Fibroblast of the conjunctiva (primary cell): ENCODE results near the gene CTDSPL2.
A peak's percentile ranks its signal among the peaks of the same experiment; 100 is the strongest.
"Not testable (repeated sequence)": the region's sequence is repeated elsewhere in the genome, so short reads cannot be mapped to it uniquely, and the experiment has no call there.

ENCODE experiments used
- DNase-seq: peaks from one replicate; pipeline ENCODE4 v3.0.0-alpha.2; 2010; ENCODE audit warnings: low read depth

CTDSPL2 gene

DNA sequence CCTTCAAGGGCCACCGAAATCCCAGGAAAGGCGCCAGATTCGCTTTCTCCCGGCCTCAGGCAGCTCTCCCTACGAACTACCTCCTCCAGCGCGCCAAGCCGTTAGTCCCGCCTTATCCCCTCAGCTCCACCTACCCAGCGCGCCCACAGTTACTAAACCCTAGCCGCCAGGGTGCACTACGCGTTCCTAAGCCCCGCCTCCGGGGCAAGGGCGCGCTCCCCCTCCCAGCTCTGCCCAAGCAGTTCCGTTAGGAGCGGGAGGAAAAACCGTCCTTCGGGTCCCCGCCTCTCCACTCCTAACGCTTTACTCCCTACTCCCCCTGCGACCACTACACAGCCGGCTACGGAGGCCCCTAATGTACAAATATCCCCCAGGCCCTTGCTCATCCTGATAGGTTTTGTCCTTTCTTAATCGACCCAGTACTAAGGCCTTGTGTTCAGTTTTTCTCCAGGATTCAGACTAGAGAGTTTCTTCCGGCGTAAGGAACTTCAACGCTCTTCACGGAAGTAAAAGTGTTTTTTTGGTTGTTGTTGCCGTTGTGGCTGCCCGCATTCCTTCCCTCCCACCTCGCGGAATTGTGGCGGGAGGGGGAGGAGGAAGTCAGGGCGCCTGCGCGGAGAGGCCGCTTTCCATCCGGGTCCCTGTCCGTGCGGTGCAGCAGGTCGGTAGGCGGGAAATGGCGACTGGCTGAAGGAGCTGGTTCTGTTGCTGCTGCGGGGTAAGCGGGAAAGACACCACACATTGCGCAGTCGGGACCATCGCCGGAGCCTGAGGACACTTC lies at the start of gene CTDSPL2:
CTDSPL2 (plus strand) TSS at position 655 of the 781 bp plus-strand sequence. CDS start 31,386 bp downstream, outside the sequence.
- DNase-seq, result peak; percentile 99

DNA sequence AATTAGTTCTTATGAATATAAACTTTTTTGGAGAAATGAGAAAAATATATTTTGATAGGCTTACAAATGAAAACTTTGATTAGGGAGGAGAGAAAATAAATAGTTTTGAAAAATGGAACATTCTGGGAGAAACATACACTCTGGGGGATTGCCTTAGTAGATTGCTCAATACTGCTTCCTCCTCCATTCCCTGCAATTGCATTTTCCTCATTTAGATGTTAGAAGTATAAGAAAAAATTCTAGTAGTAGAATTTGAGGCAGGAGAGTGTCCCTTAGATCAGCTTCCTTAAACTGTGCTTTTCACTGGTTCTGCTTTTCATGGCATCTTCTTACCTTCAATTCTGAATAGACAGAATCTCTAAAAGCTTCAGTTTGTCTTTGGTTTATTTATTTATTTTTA lies 46.2 kb upstream of the CTDSPL2 start:
- peak; percentile 6 for DNase-seq

DNA sequence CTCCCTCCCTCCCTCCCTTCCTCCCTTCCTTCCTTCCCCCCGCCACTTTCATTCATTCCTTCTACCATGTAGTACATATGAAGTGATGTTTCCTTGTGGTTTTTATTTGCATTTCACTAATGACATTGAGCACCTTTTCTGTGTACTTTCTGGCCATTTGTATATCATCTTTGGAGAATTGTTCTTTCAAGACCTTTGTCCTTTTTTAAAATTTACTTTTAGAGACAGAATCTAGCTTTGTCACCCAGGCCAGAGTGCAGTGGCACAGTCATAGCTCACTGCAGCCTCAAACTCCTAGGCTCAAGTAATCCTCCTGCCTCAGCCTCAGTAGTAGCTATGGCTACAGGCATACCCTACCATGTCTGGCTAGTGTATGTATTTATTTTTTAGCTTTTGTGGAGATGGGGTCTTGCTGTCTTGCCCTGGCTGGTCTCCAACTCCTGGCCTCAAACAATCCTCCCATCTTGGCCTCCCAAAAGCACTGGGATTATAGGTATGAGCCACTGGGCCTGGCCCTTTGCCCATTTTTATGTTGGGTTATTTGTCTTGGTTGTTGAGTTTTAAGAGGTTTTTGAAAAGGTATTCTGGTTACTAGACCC lies 42.0 kb upstream of the CTDSPL2 start:
- no peak for DNase-seq

DNA sequence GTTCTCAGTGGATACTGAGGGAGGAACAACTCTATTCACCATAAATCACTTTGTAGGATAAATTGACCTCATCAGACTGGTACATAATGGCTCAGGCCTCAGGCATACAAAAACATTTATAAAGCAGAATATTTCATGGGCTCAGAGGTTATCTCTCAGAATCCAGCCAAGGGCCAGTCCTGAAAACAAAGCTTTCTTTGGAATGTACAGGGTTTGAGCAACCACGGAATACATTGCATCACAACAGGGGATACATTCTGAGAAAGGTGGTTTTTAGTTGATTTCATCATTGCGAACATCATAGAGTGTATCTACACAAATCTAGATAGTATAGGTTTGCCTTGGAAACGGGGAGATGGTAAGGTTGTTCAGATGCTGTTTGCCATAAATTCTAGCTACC lies 33.4 kb upstream of the CTDSPL2 start:
- no peak for DNase-seq

DNA sequence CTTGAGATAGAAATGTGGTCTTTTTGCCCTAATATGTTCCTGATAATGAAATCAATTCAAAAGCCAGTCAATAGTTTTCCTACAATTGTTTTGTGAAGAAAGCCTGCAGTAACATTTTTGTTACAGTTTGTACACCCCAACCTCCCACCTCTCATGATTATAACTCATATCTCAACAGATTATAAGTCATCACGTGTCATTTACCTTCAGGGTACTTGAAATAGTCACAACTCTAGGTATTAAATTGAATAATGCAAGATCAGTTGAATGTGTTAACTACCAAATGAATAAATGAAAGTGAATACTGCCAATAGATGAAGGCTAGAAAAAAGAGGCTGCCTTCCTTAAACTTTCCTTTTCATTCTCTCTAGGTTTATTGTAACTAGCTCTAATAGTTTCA lies 32.9 kb upstream of the CTDSPL2 start:
- no peak for DNase-seq

DNA sequence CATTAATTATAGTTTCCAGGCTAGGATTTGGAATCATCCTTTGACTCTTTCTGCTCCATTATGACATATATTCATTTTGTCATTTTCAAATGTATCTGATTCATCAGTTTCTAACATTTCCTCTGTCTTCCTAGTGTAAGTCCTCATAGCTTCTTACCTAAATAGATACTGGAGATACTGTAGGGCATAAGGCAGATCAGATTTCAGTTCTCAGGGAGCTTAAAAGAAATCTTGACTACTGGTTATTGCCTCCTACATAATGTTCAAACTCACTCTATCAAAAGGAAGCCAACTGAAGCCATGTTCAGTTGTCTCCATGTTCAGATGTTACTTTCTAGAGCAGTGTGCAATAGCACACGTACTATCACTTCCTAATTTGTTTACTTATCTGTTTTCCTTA lies 29.6 kb upstream of the CTDSPL2 start:
- no peak for DNase-seq

DNA sequence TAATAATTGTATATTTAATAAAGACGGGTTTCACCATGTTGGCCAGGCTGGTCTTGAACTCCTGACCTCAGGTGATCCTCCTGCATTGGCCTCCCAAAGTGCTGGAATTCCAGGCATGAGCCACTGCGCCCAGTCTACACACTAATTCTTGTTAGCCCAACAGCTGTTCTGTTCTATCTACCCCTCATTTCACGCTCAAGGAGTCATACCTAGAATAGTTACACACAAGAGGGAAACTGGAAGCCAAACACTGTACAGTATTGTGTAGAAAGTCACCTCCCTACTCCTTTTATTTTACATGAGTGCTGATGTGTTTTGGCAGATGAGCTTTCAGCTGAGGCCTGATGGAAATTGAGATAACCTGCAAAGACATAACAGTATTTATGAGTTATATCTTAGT lies 13.4 kb upstream of the CTDSPL2 start:
- DNase-seq, result no peak

DNA sequence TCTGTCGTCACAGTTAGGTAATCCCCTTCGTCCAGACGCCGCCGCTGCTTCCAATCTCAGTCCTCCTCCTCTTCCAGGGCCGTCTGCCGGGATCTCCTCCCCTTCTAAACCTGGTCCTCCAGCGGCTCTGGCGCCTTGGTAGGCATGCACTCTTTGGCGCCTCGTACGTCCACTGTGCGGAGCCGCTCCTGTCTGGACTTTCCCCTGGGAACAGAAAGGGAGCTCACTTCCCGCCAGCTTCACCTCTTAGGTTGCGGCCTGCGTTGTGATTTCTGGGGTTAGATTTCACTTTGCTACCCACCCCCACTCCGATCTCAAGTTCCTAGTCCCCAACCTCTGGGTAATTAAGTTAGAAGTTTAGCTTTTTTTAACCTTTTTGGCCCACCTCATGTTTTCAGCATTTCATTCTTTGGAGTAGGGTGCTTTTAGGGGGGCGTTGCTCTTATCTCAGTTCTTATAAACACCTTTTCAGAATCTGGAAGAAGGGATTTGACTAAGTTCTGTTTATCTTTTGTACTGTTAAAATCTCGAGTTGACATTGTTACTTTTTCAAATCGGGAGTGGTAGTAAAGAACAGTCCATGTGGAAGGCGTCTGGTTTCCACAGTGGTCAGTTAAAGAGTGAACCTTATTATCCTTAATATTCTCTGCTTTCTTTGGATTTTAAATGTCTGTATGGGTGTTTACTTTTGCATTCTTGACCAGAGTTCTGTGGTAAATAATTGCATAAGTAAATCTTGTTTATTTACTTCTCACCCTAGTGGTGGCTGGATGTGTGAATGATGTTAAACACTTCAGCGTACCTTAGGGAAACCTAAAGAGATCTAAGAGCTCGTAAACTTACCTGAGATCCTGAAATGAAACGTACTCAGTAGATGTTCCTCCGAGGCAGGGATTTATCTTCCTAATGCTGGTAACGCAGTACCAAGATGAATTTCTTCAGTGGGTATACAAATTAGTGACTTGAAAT lies 611 bp downstream of the CTDSPL2 start:
- peak; percentile 20 for DNase-seq

DNA sequence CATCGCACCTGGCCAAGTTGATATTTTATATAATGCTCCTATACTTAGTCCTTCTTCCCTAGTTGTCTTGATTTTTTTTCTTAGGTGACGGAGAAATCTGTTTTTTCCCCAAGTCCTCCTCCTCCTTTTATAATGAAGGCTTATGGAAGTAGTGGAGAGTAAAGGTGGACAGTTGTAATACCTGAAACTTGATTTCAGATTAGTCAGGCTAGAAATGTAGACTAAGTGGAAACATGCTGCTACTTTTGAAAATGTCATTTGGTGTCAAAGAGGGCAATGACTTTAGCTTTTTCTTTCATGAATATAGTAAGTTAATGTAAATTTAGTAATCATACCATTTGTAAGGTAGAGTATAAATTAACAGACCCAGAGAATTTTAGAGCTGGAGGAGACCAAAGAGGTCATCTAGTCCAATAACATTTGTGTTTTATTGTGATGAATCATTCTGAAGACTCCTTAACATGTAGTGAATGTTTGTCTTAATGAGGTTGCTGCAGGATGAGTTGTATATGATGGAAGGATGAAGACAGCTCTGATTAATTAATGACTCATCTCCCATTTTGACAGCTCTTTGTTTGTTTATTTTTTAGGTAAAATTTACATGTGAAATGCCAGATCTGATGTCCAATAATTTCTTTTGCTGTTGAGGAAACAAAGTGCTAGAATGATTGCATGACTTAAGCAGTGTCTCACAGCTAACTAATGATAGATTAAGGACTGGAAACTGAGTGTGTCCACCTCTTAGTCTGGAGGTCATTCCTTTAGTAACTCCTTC lies 8.7 kb downstream of the CTDSPL2 start:
- DNase-seq, result no peak

DNA sequence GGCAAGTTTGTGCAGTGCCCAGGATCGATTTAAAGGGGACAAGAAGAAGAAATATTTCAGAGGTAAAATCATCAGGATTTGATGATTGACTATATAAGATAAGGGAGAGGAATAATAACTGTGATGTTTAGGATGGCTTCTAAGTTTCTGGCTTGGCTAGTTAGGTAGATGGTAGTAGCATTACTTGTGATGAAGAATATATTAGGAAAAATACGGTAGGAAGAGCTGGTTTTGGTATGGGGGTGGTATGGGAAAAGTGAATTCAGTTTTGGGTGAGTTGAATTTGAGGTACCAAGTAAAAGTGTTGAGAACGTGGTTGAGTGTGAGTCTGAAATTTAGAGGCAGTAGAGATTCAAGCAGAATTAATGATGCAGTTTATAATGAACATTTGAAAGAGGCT lies 11.0 kb downstream of the CTDSPL2 start:
- no peak for DNase-seq

DNA sequence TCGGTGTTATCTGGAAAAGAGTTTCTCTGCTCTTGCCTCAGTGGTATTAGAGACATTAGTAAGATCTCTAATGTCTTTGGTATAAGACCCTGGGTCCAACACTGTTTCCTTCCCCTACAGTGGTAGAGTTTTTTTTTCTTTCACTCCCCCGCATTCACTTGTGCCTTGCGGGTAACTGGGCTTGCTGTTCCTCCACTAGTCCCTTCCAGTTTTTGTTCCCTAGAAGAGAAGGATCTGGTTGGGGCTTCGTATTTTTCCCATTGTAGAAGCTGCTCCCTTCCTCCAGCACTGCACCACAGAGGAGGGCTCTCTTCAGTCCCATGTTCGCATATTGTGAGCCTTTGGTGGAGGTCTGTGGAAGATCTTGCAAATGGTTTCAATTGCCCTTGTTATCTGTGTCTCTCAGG lies 13.7 kb downstream of the CTDSPL2 start:
- DNase-seq, result no peak

DNA sequence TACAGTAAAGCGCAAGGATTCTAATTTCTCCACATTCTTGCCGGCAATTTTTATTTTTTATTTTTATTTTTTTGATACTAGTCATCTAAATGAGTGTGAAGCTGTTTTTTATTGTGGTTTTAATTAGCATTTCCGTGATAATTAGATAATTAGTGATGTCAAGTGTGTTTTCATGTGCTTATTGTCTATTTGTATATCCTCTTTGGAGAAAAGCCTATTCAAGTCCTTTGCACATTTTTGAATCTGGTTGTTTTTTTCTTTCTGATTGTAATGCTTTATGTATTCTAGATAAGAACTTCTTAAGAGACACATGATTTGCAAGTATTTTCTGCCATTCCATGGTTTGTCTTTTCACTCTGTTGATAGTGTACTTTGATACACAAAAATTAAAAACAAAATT lies 16.1 kb downstream of the CTDSPL2 start:
- DNase-seq, result no peak

DNA sequence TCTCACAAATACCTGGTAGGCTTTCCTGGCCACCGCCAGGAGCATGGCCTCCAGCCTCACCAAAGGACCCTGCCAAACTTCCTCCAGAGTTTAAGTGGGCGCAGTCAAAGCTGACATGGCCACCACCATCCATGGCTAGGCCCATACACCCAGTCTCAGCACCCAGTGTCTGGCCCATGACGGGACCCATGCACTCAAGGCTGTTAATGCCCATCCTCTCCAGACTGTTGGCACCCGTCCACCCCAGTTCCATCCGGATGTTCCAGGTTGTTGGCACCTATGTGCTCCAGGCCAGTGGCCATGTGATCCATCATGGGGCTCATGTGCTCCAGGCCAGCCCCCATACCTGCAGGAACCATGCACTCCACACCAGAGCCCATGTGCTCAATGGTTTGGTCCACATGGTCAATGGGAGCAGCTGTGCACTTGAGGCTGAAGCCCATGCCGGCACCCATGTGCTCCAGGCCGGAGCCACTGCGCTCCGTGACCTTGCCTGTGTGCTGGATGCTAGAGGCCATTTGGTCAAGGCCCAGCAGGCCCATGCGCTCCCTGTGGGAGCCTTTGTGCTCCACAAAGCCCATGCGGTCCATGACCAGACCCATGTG lies 20.4 kb downstream of the CTDSPL2 start:
- DNase-seq, result no peak

DNA sequence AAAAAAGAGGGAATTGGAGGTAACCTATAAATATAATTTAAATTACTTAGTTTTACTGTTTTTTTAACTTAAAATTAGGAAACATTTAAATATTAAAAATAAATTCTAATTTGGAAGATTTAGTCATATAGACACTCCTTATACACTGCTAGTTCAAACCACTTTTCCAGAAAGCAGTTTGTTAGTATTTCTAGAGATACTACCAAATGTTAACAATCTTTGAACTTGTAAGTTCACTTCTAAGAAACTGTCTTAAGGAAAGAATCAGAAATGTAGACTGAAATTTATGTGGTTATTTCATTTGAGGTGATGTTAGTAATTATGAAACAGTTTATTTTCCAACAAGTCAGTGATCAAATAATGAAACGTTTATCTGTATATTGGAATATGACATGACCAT lies 22.7 kb downstream of the CTDSPL2 start:
- no peak for DNase-seq

DNA sequence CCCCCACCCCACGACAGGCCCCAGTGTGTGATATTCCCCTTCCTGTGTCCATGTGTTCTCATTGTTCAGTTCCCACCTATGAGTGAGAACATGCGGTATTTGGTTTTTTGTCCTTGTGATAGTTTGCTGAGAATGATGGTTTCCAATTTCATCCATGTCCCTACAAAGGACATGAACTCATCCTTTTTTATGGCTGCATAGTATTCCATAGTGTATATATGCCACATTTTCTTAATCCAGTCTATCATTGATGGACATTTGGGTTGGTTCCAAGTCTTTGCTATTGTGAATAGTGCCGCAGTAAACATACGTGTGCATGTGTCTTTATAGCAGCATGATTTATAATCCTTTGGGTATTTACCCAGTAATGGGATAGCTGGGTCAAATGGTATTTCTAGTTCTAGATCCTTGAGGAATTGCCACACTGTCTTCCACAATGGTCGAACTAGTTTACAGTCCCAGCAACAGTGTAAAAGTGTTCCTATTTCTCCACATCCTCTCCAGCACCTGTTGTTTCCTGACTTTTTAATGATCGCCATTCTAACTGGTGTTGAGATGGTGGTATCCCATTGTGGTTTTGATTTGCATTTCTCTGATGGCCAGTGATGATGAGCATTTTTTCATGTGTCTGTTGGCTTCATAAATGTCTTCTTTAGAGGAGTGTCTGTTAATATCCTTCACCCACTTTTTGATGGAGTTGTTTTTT lies 26.3 kb downstream of the CTDSPL2 start:
- DNase-seq, result not testable (repeated sequence)

DNA sequence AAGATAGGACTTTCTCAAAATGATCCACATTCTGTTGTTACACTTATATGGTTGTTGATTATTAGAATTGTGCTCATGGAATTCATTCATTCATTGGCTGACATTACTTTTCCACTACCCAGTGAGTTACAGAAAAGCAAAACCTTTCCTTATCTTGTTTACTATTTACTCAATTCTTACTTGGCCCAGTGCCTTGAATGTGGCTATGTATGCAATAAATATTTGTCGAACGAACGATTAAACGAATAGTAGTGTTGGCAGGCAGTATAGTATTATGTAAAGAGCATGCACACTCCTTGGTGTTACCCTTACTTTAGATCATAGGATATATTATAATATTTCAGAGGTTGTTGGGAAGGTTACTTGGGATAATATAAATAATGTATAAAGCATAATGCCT lies 31.0 kb downstream of the CTDSPL2 start:
- DNase-seq, result no peak

DNA sequence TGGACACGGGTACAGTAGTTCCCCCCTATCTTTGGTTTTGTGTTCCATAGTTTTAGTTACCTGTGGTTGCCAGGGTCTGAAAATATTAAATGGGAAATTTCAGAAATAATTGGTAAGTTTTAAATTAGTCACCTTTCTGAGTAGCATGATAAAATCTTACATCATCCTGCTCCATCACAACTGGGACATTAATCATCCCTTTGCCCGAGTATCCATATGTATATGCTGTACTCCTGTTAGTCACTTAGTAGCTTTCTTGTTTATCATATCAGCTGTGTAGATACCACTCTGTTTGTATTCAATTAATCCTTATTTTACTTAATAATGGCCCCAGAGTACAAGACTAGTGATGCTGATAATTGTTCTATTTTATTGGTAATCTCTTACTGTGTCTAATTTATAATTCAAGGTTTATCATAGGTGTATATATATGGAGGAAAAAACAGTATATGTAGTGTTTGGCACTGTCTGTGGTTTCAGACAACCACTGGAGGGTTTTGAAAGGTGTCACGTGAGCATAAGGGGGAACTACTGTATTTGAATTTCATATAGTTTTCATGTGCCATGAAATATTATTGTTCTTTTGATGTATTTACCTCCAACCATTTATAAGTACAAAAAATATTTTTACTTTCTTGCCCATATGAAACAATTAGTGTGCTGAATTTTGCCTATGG lies 41.4 kb downstream of the CTDSPL2 start:
- DNase-seq, result peak; percentile 52

DNA sequence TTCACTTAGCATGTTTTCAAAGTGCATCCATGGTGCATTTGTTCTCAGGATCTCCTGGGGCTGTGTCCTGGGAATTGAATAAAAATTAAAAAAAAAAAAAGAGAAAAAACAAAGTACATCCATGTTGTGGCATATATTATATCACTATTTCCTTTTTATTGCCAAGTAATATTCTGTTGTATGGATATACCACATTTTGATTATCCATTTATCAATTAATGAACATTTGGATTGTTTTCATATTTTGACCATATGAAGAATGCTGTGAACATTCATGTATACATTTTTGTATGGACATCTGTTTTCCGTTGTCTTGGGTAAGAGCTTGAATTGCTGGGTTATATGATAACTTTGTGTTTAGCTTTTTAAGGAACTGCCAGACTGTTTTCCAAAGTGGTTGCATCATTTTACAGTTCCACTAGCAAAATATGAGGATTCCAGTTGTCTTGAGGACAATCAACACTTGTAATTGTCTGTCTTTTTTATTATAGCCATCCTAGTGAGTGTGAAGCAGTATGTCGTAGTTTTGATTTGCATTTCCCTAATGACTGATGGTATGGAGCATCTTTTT lies 44.5 kb downstream of the CTDSPL2 start:
- peak; percentile 4 for DNase-seq

DNA sequence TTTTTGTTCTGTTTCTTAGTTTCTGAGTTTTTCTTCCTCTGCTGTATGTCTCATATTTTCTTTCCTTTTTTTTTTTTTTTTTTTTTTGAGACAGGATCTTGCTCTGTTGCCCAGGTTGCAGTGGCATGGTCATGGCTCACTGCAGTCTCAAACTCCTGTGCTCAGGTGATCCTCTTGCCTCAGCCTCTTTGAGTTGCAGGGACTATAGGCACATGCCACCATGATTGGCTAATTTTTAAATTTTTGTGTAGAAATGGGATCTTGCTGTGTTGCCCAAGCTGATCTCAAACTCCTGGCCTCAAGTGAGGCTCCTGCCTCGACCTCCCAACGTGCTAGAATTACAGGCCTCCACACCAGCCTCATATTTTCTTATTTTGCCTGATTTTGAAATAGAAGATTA lies 51.9 kb downstream of the CTDSPL2 start:
- DNase-seq, result no peak

DNA sequence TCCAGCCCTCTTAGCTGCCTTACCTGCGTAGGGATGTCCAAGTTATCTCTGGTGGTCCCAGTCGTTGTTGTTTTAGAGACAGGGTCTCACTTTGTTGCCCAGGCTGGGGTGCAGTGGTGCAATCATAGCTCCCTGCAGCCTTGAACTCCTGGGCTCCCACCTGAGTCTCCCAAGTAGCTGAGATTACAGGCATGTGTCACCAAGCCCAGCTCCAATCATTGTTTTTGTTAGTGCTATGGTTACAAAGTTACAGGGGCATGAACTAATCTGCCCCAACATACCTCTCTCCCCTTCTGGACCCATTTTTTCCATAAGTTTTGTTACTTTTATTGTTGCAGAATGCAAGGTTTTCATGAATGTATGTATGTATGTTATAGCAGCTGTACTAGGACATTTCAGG lies 54.7 kb downstream of the CTDSPL2 start:
- DNase-seq, result no peak
